Activated CD8-positive, alpha-beta memory T cell treated with anti-CD3 and anti-CD28 coated beads for 36 hours (primary cell): ENCODE data around the gene EXO1. TPM values are rescaled to one million over a fixed set of nuclear protein-coding genes. Genes with fewer than 3 reads are reported as not detected.

Source experiments
- CTCF ChIA-PET: fragments of 350-600 bp; sonication (Branson Sonifier 250); formaldehyde crosslinking; loops from one replicate; lab custom pipeline; 2021; ENCODE audit warnings: antibody characterized with exemption; lab: Charles Lee
- POLR2A ChIA-PET: fragments of 350-600 bp; sonication (Branson Sonifier 250); formaldehyde crosslinking; loops from one replicate; lab custom pipeline; 2021; ENCODE audit warnings: antibody characterized with exemption; lab: Charles Lee
- total RNA-seq, 2 experiments: library from RNA; stranded (reverse); gene quantifications; one replicate each; pipeline ENCODE4 v1.2.3, GENCODE V29; 2021

EXO1 gene
- total RNA-seq, 2 experiments from 2014 or later, result 81.1 to 82.9 TPM

DNA sequence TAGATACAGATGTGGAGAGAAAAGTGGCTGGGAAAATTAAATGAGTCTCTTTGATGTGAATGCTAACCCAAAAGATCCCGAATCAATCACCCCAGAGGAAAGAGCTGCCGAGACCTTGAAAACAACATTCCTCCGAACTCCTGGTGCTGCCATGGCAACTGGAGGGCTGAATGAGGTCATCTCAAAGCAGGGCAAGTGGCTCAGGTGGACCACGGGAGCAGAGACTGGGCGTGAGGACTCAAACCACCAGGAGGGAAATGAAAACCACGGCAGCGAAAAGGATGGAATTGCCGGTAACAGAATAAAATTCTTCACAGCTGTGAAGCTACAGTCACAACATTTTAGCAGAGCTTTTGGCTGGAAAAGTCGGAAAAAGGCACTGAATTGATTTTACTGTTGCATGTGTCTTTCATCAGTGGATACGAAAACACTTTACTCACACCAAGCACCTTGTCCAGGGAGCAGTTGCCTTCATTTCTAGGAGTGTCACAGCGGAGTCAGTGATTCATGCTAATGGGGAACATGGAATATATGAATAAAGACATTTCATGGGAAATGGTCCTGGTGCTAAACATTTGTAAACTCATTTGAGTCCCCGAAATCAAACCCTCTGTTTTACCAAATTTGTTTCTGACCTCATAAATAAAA is 86.3 kb downstream of the EXO1 start:
- ChIA-PET POLR2A (no interaction called here), CTCF (no interaction called here)

DNA sequence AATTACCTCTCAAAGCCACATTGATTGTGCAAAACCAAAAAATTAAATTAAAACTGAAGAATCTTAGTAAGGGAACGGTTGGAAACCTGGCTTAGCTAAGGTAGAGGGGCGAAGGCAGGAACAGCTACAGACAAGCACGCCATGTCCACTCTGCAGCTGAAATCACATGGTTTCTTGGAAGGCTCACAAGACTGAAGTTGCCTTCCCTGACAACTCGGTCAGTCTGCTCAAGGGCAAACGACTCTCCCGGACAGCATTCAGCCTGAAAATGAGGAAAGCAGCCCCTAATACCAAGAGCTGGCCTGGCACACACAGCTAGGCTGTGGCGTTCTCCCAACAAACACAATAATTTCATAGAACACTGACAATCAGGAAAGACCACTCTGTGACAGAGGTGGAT is 86.9 kb downstream of the EXO1 start:
- ChIA-PET CTCF (no interaction called here), POLR2A (no interaction called here)

Other genes with a start within 250 kb of the EXO1 start
- gene CHML, start 207.8 kb upstream of the EXO1 start, total RNA-seq, result 10 to 100 TPM; 23.1 to 24.8 TPM
- gene OPN3, start 207.8 kb upstream of the EXO1 start, total RNA-seq, result 1 to 10 TPM; 6.9 to 8.2 TPM
- gene WDR64, start 195.9 kb upstream of the EXO1 start, total RNA-seq, result not detected
- gene BECN2, start 109.6 kb downstream of the EXO1 start, total RNA-seq, result not detected
- gene MAP1LC3C, start 150.9 kb downstream of the EXO1 start, total RNA-seq, result not detected